Stimulated activated CD8-positive, alpha-beta memory T cell treated with anti-CD3 and anti-CD28 coated beads, Interleukin-4, amount 100 ng/mL, for 1 hour (primary cell): ENCODE data around the gene FAXDC2.

Experiments
- DNase-seq, 2 donors: peaks; one replicate each; pipeline ENCODE4 v3.0.0-alpha.2; 2020; ENCODE audit warnings: low read depth in 2 of 2, low spot score in 1 of 2

Gene FAXDC2

GRCh38 chr5:154800582-154800981 lies 49.8 kb downstream of the FAXDC2 start:
- DNase-seq = no peak

- no peak for DNase-seq
Measured at GRCh38 chr5:154797762-154798161, 52.6 kb downstream of the FAXDC2 start.

DNA sequence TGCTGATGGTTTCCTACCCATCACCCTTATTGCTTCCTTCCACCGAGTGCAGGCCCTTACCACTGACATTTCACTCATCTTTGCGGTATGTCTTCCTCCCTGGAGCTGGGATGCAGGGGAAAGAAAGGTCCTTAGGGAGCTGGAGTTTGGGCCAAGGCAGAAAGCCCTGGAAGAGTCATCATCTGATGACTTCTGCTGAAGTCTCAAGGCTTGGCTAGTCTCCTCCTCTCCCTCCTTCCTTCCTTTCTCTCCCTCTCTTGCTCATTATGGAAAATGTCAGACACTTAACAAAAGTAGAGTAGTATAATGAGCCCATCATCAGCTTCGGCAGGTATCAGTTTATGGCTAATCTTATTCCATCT lies 55.2 kb downstream of the FAXDC2 start:
- no peak for DNase-seq

DNA sequence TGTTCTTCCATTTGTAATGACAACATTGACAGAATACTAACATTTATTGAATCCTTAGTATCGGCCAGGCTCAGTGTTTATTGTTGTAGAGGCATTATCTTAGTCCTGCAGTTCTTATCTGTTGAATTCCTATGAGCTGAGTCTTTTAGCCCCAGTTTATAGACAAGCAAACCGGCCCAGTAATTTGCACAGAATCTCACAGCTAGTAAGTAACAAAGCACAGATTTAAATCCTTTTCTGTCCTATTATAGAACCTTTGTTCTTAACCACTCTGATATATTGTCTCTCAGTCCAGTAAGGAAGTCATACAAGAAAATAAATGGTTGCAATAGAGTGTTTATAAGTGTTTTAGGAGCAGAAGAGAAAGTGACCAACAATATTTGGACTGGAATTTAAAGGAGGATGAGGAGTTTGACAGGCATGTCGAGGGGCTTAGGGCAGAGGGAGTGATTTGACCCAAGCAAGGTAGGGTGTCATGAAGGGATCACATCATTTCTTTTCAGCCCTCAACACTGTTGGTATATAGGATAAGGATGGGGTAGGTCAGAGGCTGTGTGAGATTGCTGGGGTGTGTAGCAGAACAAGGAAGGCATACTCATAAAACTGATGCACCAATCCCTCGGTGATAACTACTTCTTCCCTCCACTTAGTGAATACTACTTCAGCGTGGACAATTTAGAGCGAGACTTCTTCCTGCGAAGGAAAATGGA lies 55.7 kb downstream of the FAXDC2 start:
- DNase-seq = no peak

- no peak for DNase-seq
Measured at GRCh38 chr5:154793599-154794524, 56.5 kb downstream of the FAXDC2 start.

DNA sequence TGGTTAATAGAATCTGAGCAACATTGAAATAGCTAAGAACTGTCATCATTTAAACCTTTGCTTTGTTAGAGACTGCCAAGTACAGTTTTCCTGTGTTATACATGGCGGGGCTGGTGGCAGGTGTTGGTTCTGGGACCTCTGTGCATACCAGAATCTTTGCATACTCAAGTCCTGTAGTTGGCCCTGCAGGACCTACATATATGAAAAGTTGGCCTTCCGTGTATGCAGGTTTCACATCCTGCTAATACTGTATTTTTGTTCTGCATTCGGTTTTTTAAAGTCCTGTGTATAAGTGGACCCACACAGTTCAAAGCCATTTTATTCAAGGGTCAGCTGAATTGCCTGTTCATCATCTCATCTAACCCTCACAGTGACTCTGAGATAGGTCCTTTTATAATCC lies 58.9 kb downstream of the FAXDC2 start:
- DNase-seq = no peak

GRCh38 chr5:154788212-154788611 lies 62.2 kb downstream of the FAXDC2 start:
- no peak for DNase-seq

- DNase-seq = no peak
Measured at GRCh38 chr5:154786414-154786813, 64.0 kb downstream of the FAXDC2 start.

- no peak for DNase-seq
Measured at GRCh38 chr5:154784856-154785255, 65.5 kb downstream of the FAXDC2 start.

- DNase-seq = no peak
Measured at GRCh38 chr5:154783774-154784460, 66.5 kb downstream of the FAXDC2 start.

DNA sequence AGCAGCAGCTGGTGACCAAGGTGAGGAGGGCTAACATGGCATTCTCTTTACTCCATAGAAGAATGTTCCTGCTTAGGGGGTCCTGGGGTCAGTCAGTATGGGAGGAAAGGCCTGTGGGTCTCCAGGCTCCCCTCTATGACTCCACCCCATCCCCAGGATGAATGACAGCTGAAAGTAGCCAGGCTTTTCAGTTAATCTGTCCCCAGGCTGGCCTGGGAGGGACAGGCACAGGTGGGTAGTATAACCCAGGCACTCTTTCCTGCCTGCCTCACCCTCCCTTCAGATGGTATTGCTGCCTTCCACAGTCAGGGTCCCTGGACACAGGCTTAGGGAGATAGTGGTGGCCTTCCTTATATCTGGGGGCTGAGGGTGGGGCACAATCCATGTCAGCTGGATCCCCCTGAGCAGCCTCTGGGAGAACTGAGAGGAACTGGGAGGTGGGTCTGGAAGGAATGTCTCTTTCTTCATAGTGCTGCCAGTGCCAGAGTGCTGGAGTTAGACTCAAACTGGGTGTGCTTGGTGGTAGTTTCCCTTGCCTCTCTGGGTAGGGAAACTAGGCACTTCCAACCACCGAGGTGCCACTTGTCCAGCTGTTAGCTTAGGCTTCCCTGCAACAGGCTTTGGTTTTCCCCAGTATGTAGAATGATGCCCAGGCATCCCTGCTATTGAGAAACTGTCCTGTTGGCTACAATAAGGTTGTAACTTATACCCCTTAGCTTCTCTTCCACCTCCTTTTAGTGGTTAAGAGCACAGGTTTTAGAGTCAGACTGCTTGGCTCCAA lies 67.4 kb downstream of the FAXDC2 start:
- DNase-seq = no peak

- no peak for DNase-seq
Measured at GRCh38 chr5:154782326-154782725, 68.1 kb downstream of the FAXDC2 start.

DNA sequence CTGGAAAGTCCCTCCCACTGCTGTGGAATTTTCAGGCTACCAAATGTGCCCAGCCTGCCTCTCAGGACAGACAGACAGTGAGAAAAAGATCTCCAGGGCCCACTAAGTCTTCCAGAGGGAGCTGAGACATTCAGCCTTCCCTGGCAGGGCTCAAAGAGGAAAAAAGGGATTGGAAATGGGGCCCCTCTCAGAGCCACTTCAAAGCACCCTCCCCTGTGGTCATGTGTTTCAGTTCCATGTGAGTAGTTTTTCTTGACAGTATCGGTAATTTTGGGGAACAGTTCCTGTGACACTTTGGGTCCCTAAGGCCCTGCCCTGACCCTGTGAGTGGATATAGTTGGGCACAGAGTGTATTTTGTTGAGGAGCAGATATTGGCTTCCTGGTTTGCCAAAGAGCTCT lies 70.3 kb downstream of the FAXDC2 start:
- DNase-seq = no peak

DNA sequence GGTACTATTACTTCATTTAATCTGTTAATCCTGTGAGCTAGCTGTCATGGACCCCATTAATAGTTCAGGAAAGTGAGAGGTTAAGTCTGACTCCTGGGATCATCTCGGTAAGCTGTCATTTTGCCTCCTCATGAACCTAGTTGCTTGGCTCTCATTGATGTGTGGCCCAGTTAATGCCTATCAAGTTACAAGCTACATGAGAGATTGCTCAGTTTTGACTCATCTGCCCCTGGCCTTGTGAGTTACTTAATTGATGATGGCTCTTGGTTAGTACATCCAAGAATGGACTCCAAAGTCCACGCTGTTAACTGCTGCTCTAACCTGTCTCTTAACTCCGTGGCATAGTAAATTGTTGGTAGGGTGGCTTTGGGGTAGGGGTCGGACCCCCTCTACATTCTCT lies 71.3 kb downstream of the FAXDC2 start:
- no peak for DNase-seq

- DNase-seq = no peak
Measured at GRCh38 chr5:154778534-154778933, 71.9 kb downstream of the FAXDC2 start.

- no peak for DNase-seq
Measured at GRCh38 chr5:154776167-154776566, 74.2 kb downstream of the FAXDC2 start.

GRCh38 chr5:154773326-154773725 lies 77.1 kb downstream of the FAXDC2 start:
- DNase-seq = no peak

GRCh38 chr5:154771383-154771901 lies 79.0 kb downstream of the FAXDC2 start:
- DNase-seq = no peak

GRCh38 chr5:154770111-154770510 lies 80.3 kb downstream of the FAXDC2 start:
- DNase-seq = no peak
